K562 (cell line): Measurements from ENCODE around the gene DIS3L2. TPM values are rescaled to one million over a fixed set of nuclear protein-coding genes. Genes with fewer than 3 reads are reported as not detected.

Source experiments
- ATAC-seq: fragments of 200-7000 bp; cut with Tn5 transposase; 3 replicates; pipeline ENCODE4 v1.9.1; 2020; ENCODE audit warnings: moderate library complexity
- BruUV-seq: library from RNA; stranded (reverse); fragments of 400-500 nt; replicated peaks from 2 replicates; lab custom pipeline; 2021; lab: Mats Ljungman, UMichigan
- CTCF ChIA-PET: fragments of 300-600 bp; formaldehyde crosslinking; extraction: SDS; loops from one replicate; lab custom pipeline; 2021; ENCODE audit warnings: low intra/inter-chr PET ratio; lab: Yijun Ruan, JAX
- POLR2A ChIA-PET: fragments of 300-600, 350-650 bp; sonication (Branson Sonifier 250); formaldehyde crosslinking; extraction: SDS; loops from one replicate; lab custom pipeline; 2021; ENCODE audit warnings: antibody characterized with exemption, inconsistent platforms; lab: Yijun Ruan, JAX
- DNase-seq, 4 experiments: peaks; one replicate each; pipeline versions ENCODE4 v3.0.0 to v3.0.0-alpha.2; 2011 to 2018; ENCODE audit warnings: low spot score in 3 of 4, mixed read lengths in 3 of 4; ENCODE audit errors: extremely low read depth in 1 of 4
- FAIRE-seq: peaks from 2 replicates; lab custom pipeline; 2011; peaks lifted over from hg19 to GRCh38; lab: Jason Lieb, UNC
- H2AFZ ChIP-seq: 2 replicates; pipeline ENCODE4 v1.6.0; 2011; ENCODE audit warnings: low read depth, low read length, control low read depth, inconsistent platforms
- H3K27ac ChIP-seq: fragments of 200-600 bp; 3 replicates; pipeline ENCODE4 v1.8.0; 2011; ENCODE audit warnings: low read depth, mild to moderate bottlenecking, control low read depth, inconsistent platforms, low read length, moderate library complexity, mixed read lengths; ENCODE audit errors: extremely low read depth
- H3K27me3 ChIP-seq, 2 experiments: fragments of 300-600 bp in 1 of 2; 2 replicates in 1 of 2; 3 replicates in 1 of 2; pipeline versions ENCODE4 v1.6.0 to v1.8.0; 2011; ENCODE audit warnings: inconsistent platforms in 2 of 2, low read length in 2 of 2, mild to moderate bottlenecking in 1 of 2, mixed read lengths in 1 of 2, moderate library complexity in 1 of 2; ENCODE audit not compliant: control insufficient read depth in 2 of 2, insufficient read depth in 2 of 2
- H3K36me3 ChIP-seq: fragments of 300-600 bp; 3 replicates; pipeline ENCODE4 v1.8.0; 2011; ENCODE audit warnings: mild to moderate bottlenecking, low read length, inconsistent platforms; ENCODE audit not compliant: control insufficient read depth, insufficient read depth
- H3K4me1 ChIP-seq, 2 experiments: fragments of 200-600 bp in 1 of 2; replicated peaks in 1 of 2; 2 replicates in 1 of 2; 3 replicates in 1 of 2; pipeline versions ENCODE4 v1.5.1 to v1.8.0; 2011; ENCODE audit warnings: inconsistent platforms in 2 of 2, low read length in 2 of 2, mild to moderate bottlenecking in 1 of 2, mixed read lengths in 1 of 2, moderate library complexity in 1 of 2; ENCODE audit not compliant: control insufficient read depth in 2 of 2, insufficient read depth in 2 of 2
- H3K4me2 ChIP-seq: 2 replicates; pipeline ENCODE4 v1.6.1; 2011; ENCODE audit warnings: low read length, control low read depth, inconsistent platforms, mixed read lengths; ENCODE audit not compliant: insufficient read depth
- H3K4me3 ChIP-seq: fragments of 200-600 bp; sonication (generic), shearing (Covaris generic); 2 replicates; pipeline ENCODE4 v1.5.1; 2016; ENCODE audit warnings: control low read depth, inconsistent platforms
- H3K79me2 ChIP-seq: fragments of 200-600 bp; 3 replicates; pipeline ENCODE4 v1.8.0; 2011; ENCODE audit warnings: low read length, inconsistent platforms; ENCODE audit not compliant: control insufficient read depth, insufficient read depth
- H3K9ac ChIP-seq, 2 experiments: 2 replicates each; pipeline versions ENCODE4 v1.6.0 to v1.6.1; 2011; ENCODE audit warnings: low read depth in 2 of 2, low read length in 2 of 2, control low read depth in 1 of 2, inconsistent platforms in 1 of 2, mild to moderate bottlenecking in 1 of 2, mixed read lengths in 1 of 2; ENCODE audit not compliant: insufficient read depth in 1 of 2
- H3K9me1 ChIP-seq: one replicate; pipeline ENCODE4 v1.6.0; 2011; ENCODE audit warnings: inconsistent platforms, mild to moderate bottlenecking, low read length, moderate library complexity; ENCODE audit not compliant: control insufficient read depth, insufficient read depth
- H3K9me3 ChIP-seq: replicated peaks from 2 replicates; pipeline ENCODE4 v1.5.1; 2011; ENCODE audit warnings: low read depth, low read length, inconsistent platforms; ENCODE audit not compliant: control insufficient read depth, insufficient read depth
- H4K20me1 ChIP-seq: replicated peaks from 2 replicates; pipeline ENCODE4 v1.6.1; 2011; ENCODE audit warnings: low read length, inconsistent platforms, mixed read lengths; ENCODE audit not compliant: control insufficient read depth, insufficient read depth
- E2F6 ChIP-seq, 2 experiments: IDR thresholded peaks; 2 replicates each; pipeline ENCODE4 v1.6.1; 2011; ENCODE audit warnings: borderline replicate concordance in 1 of 2, control low read depth in 1 of 2, low read depth in 1 of 2, low read length in 1 of 2, mild to moderate bottlenecking in 1 of 2, mixed read lengths in 1 of 2, moderate library complexity in 1 of 2; ENCODE audit not compliant: insufficient read depth in 1 of 2, insufficient read length in 1 of 2, poor library complexity in 1 of 2, severe bottlenecking in 1 of 2; ENCODE audit errors: extremely low read depth in 1 of 2
- FOSL1 ChIP-seq: fragments of 200-800 bp; sonication (Bioruptor generic); conservative IDR thresholded peaks from 2 replicates; pipeline ENCODE4 v1.6.1; 2016; ENCODE audit warnings: missing genetic modification characterization, missing compliant biosample characterization
- HMGN3 ChIP-seq: IDR thresholded peaks from 2 replicates; pipeline ENCODE4 v1.6.1; 2011; ENCODE audit warnings: borderline replicate concordance, low read depth, mild to moderate bottlenecking, mixed read lengths, low read length; ENCODE audit not compliant: insufficient read length; ENCODE audit errors: extremely low read depth
- MCM2 ChIP-seq: fragments of 450-650 bp; IDR thresholded peaks from 2 replicates; pipeline ENCODE4 v1.6.1; 2017; ENCODE audit warnings: low read depth, mild to moderate bottlenecking
- NONO ChIP-seq, 2 experiments: fragments of 200-400 bp in 1 of 2; fragments of 450-650 bp in 1 of 2; formaldehyde crosslinking in 1 of 2; IDR thresholded peaks; 2 replicates each; pipeline ENCODE4 v1.6.1; 2017; ENCODE audit warnings: low read depth in 2 of 2, mild to moderate bottlenecking in 2 of 2, moderate library complexity in 2 of 2, low read length in 1 of 2
- PURB ChIP-seq: sonication (generic); formaldehyde crosslinking; IDR thresholded peaks from 2 replicates; pipeline ENCODE4 v1.9.0; 2021; ENCODE audit warnings: low read depth, mild to moderate bottlenecking, missing genetic modification reagents
- ZBTB11 ChIP-seq, 3 experiments: fragments of 200-800 bp in 1 of 3; fragments of 250-450 bp in 1 of 3; fragments of 450-650 bp in 1 of 3; sonication (Bioruptor Pico) in 1 of 3; sonication (Bioruptor generic) in 1 of 3; formaldehyde crosslinking in 1 of 3; IDR thresholded peaks; 2 replicates each; pipeline versions ENCODE4 v1.6.1 to v1.8.0; 2016 to 2022; ENCODE audit warnings: mild to moderate bottlenecking in 2 of 3, missing genetic modification characterization in 2 of 3, missing compliant biosample characterization in 1 of 3, moderate library complexity in 1 of 3
- ZNF408 ChIP-seq: fragments of 250-450 bp; sonication (Bioruptor Pico); IDR thresholded peaks from 2 replicates; pipeline ENCODE4 v1.4.0; 2020; ENCODE audit warnings: low read depth, mild to moderate bottlenecking, moderate library complexity
- ZNF445 ChIP-seq: fragments of 250-450 bp; sonication (Bioruptor Pico); IDR thresholded peaks from 2 replicates; pipeline ENCODE4 v1.4.0; 2020; ENCODE audit warnings: low read depth, mild to moderate bottlenecking, moderate library complexity
- ZNF695 ChIP-seq: fragments of 450-650 bp; formaldehyde crosslinking; IDR thresholded peaks from 2 replicates; pipeline ENCODE4 v1.4.0; 2020; ENCODE audit warnings: mild to moderate bottlenecking, moderate library complexity
- ZNF79 ChIP-seq: fragments of 250-450 bp; sonication (Bioruptor Pico); IDR thresholded peaks from 2 replicates; pipeline ENCODE4 v1.4.0; 2020; ENCODE audit warnings: low read depth, mild to moderate bottlenecking, moderate library complexity
- WGBS: fragments of 100-300 bp; shearing (Covaris generic); methylation state at CpG from one replicate; pipeline ENCODE4 v1.1.6; 2016; ENCODE audit warnings: low coverage, mixed read lengths; ENCODE audit not compliant: insufficient coverage; ENCODE audit errors: missing lambda C conversion rate; 5-methylcytosine and 5-hydroxymethylcytosine counted together
- in situ Hi-C: fragments of 300-500 bp; cut with MboI; formaldehyde crosslinking; loops from 4 replicates; pipeline ENCODE4 v1.15.0; 2018; ENCODE audit warnings: inconsistent platforms, mixed read lengths
- intact Hi-C: fragments of 100-400 bp; cut with micrococcal nuclease; formaldehyde crosslinking; loops from 2 replicates; pipeline ENCODE4 v1.14.2; 2022
- polyA plus RNA-seq, 8 experiments: library from polyadenylated mRNA; depleted of rRNA in 4 of 8; stranded (reverse) in 5 of 8; unstranded in 3 of 8; fragments of >200 nt; fragmentation: Nextera tagmentation in 2 of 8; fragmentation: Illumina TruSeq in 1 of 8; extraction: Ambion mirVana in 2 of 8; extraction: Trizol in 1 of 8; gene quantifications; 2 replicates each; pipeline versions ENCODE4 v1.2.1 to v1.2.3, GENCODE V29; 2011 to 2014; ENCODE audit warnings: inconsistent platforms in 1 of 8, missing spikeins in 1 of 8
- total RNA-seq, 7 experiments: library from RNA; depleted of rRNA in 6 of 7; stranded (reverse); fragments of >200 nt in 6 of 7; fragmentation: Illumina TruSeq in 2 of 7; extraction: Trizol in 2 of 7; gene quantifications; 2 replicates each; pipeline versions ENCODE4 v1.2.1 to v1.2.3, GENCODE V29; 2011 to 2021; ENCODE audit warnings: low replicate concordance in 1 of 7
- TF ChIP-seq, protein P1 (sequence below), 2 experiments: fragments of 250-450 bp in 1 of 2; fragments of 450-650 bp in 1 of 2; sonication (Bioruptor Pico) in 1 of 2; IDR thresholded peaks; 2 replicates each; pipeline versions ENCODE4 v1.6.1 to v1.8.0; 2016 to 2021; ENCODE audit warnings: mild to moderate bottlenecking in 2 of 2, moderate library complexity in 2 of 2, missing compliant biosample characterization in 1 of 2, missing genetic modification characterization in 1 of 2

DIS3L2 gene
- total and polyA plus RNA-seq, 9 of the 15 experiments (the other 6 are each of a cell fraction or from before 2014, with no cell fraction given) = 1.5 to 19.2 (median 11.2) TPM

DNA sequence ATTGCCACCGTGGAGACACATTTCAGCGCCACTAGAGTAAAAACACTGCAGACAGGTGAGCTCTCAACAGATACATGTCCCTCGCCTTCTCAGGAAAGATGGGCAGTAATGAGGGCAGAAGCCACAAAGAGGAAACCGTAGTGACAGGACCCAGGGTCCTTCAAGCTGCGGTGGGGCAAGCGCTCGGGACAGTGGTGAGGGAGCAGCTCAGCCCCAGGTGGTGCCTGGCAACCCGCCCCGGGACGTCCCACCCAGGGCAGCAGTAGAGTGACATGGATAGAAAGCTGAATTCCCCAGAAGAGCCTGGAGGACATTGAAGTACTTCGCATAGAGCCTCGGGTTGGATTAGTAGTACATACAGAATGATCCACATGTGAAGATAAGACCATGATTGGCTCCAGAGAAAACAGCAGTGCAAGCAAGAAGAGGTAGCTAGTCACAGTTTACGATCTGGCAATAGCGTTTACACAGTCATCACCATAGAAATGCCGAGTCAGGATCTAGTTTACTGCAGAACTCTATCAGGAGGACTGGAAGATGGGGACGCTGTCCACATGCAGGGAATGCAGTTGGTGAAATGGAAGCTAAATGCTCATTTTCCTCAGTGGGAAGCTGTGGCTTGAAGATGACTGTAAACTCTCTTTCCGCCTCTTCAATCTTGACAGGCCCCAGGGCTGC lies 379.7 kb downstream of the DIS3L2 start (continued):
- TF ChIP-seq ZNF408 (CRISPR knock-in tag) = no peak

DNA sequence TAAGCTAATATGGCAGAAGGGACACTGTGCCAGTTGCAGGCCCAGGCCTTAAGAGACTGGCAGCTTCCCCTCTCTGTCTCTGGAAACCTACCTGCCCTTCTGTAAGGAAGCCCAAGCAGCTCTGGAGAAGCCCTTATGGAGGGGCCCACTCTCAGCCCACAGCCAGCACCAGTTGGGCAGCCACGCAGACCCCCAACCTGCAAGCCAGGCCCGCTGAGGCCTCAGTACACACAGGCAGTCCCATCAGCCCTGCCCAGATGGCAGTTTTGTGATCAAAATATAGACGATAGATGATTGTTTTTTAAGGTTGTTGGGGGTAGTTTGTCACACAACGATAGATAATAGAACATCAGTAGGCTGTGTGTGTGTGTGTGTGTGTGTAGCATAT lies 380.2 kb downstream of the DIS3L2 start:
- intact Hi-C loops (no loop called here), in situ Hi-C loops (no loop called here)
- Histone ChIP-seq H3K4me3 (no peak overlapping the region), H3K9me1 (no peaks in the 10 kb centered on the region), H3K79me2 (no peaks in the 10 kb centered on the region), H2AFZ (no peak overlapping the region), H3K9me3 (no peaks in the 10 kb centered on the region), H4K20me1 (0 out of 2 replicates have a peak, but pooled peaks cover 3% of the 10 kb centered on the region)
- FAIRE-seq (no peak), ATAC-seq (no peak), DNase-seq (no peak)
- BruUV-seq = no TSS peak
- 29% methylated on average over 2 of the region's 4 CpGs for WGBS
- CTCF ChIA-PET = no interaction called here
- TF ChIP-seq, protein P1, sequence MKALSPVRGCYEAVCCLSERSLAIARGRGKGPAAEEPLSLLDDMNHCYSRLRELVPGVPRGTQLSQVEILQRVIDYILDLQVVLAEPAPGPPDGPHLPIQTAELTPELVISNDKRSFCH (CRISPR knock-in tag; IDR thresholded peaks at IDR 0.05) = no peak
- TF ChIP-seq, protein P1 (tag; IDR thresholded peaks at IDR 0.05) = no peak
- TF ChIP-seq PURB (CRISPR knock-in tag) = no peak
- no peak for TF ChIP-seq E2F6 (IDR thresholded peaks at IDR 0.05; ENCODE audit: borderline replicate concordance in 1 of 2, extremely low read depth in 1 of 2, insufficient read depth in 1 of 2, insufficient read length in 1 of 2, low read depth in 1 of 2, low read length in 1 of 2, poor library complexity in 1 of 2, severe bottlenecking in 1 of 2)
- TF ChIP-seq MCM2 = no peak
- TF ChIP-seq ZBTB11 (CRISPR knock-in tag; IDR thresholded peaks at IDR 0.05) = no peak
- no peak for TF ChIP-seq ZNF445 (CRISPR knock-in tag)
- no peak for TF ChIP-seq ZNF79
- TF ChIP-seq HMGN3 = no peak
- TF ChIP-seq NONO (IDR thresholded peaks at IDR 0.05; ENCODE audit: low read depth in 2 of 2, low read length in 1 of 2) = no peak
- TF ChIP-seq ZNF695 (CRISPR knock-in tag) = no peak
- no peak for TF ChIP-seq FOSL1 (tag)
- TF ChIP-seq, all 486 proteins: peak for 0
- POLR2A ChIA-PET = interaction anchor here (0.6 to 0.7 kb wide), 2 partner anchors 76 to 105 kb away, joined by 3 to 4 read pairs; no protein-coding TSS in a partner anchor
- Histone ChIP-seq H3K36me3 (no peaks in the 10 kb centered on the region), H3K27ac (no peak overlapping the region), H3K9ac (no peak overlapping the region), H3K4me2 (no peak overlapping the region), H3K27me3 (peaks cover 5 to 9% of the 10 kb centered on the region in 2 experiments; a peak in 4 of 5 replicates), H3K4me1 (no peaks in the 10 kb centered on the region)
